Measurements from ENCODE around the gene NXT1.

GRCh38 chr20:23375827-23376226, 25.2 kb downstream of the NXT1 start:
- TF ChIP-seq ZFP30 (CRISPR knock-in tag; IDR thresholded peaks at IDR 0.05): no peak
- no peak for TF ChIP-seq TOX (CRISPR knock-in tag; IDR thresholded peaks at IDR 0.05; ENCODE audit: borderline replicate concordance)
- TF ChIP-seq ISL1 (CRISPR knock-in tag; IDR thresholded peaks at IDR 0.05): no peak
- no peak for TF ChIP-seq PATZ1 (CRISPR knock-in tag; IDR thresholded peaks at IDR 0.05; ENCODE audit: borderline replicate concordance)
- no peak for TF ChIP-seq TCF4 (CRISPR knock-in tag; IDR thresholded peaks at IDR 0.05; ENCODE audit: borderline replicate concordance)
- no peak for TF ChIP-seq OSR1 (CRISPR knock-in tag; IDR thresholded peaks at IDR 0.05)
- TF ChIP-seq ZNF565 (CRISPR knock-in tag; conservative IDR thresholded peaks at IDR 0.05; ENCODE audit: low read depth): no peak
- no peak for TF ChIP-seq POU6F1 (CRISPR knock-in tag; IDR thresholded peaks at IDR 0.05; ENCODE audit: borderline replicate concordance, low read depth)
- TF ChIP-seq CREB5 (CRISPR knock-in tag; IDR thresholded peaks at IDR 0.05; ENCODE audit: low read depth): no peak
